Karpas-422 (cell line): ENCODE results near the gene FAXDC2. TPM values are rescaled to one million over a fixed set of nuclear protein-coding genes. Genes with fewer than 3 reads are reported as not detected.

Source experiments
- DNase-seq: peaks from one replicate; pipeline ENCODE4 v3.0.0-alpha.2; 2015
- H2AFZ ChIP-seq: fragments of 200-600 bp; sonication (generic); 2 replicates; pipeline ENCODE4 v1.6.1; 2014; ENCODE audit warnings: antibody characterized with exemption, low read length, mixed read lengths
- H3K27ac ChIP-seq: fragments of 200-600 bp; sonication (generic); 2 replicates; pipeline ENCODE4 v1.5.1; 2014; ENCODE audit warnings: mild to moderate bottlenecking, low read length, moderate library complexity
- H3K27me3 ChIP-seq: fragments of 200-600 bp; sonication (generic); 2 replicates; pipeline ENCODE4 v1.6.1; 2014; ENCODE audit warnings: low read length, mixed read lengths
- H3K36me3 ChIP-seq: fragments of 200-600 bp; sonication (generic); 2 replicates; pipeline ENCODE4 v1.6.1; 2014; ENCODE audit warnings: low read length, mixed read lengths; ENCODE audit not compliant: insufficient read depth
- H3K4me1 ChIP-seq: fragments of 200-600 bp; sonication (generic); 2 replicates; pipeline ENCODE4 v1.6.1; 2014; ENCODE audit warnings: mild to moderate bottlenecking, low read length, mixed read lengths
- H3K4me2 ChIP-seq: fragments of 200-600 bp; sonication (generic); 2 replicates; pipeline ENCODE4 v1.6.1; 2014; ENCODE audit warnings: low read length, low read depth, mild to moderate bottlenecking; ENCODE audit not compliant: poor library complexity, severe bottlenecking
- H3K4me3 ChIP-seq: fragments of 200-600 bp; sonication (generic); 2 replicates; pipeline ENCODE4 v1.5.1; 2014; ENCODE audit warnings: mild to moderate bottlenecking, antibody characterized with exemption, low read length, mixed read lengths
- H3K79me2 ChIP-seq: fragments of 200-600 bp; sonication (generic); 2 replicates; pipeline ENCODE4 v1.6.1; 2014; ENCODE audit warnings: mild to moderate bottlenecking, low read length, mixed read lengths
- H3K9ac ChIP-seq: fragments of 200-600 bp; sonication (generic); 2 replicates; pipeline ENCODE4 v1.6.0; 2014; ENCODE audit warnings: low read length
- H3K9me2 ChIP-seq: fragments of 200-600 bp; sonication (generic), shearing (Covaris generic); replicated peaks from 2 replicates; pipeline ENCODE4 v1.6.0; 2014; ENCODE audit warnings: mild to moderate bottlenecking, low read length, moderate library complexity; ENCODE audit not compliant: insufficient read depth
- H3K9me3 ChIP-seq: fragments of 300-700, 200-600 bp; sonication (generic); 2 replicates; pipeline ENCODE4 v1.6.1; 2014; ENCODE audit warnings: low read length, mixed read lengths
- H4K20me1 ChIP-seq: fragments of 200-600 bp; sonication (generic); 2 replicates; pipeline ENCODE4 v1.6.1; 2014; ENCODE audit warnings: mild to moderate bottlenecking, antibody characterized with exemption, low read length, low read depth; ENCODE audit not compliant: insufficient read depth
- total RNA-seq: library from RNA; depleted of rRNA; stranded (reverse); fragments of >200 nt; shearing (Covaris generic); gene quantifications from 2 replicates; pipeline ENCODE4 v1.2.3, GENCODE V29; 2014; ENCODE audit warnings: low replicate concordance

Gene FAXDC2
- total RNA-seq, 1 experiment from 2014 or later = not detected

DNA sequence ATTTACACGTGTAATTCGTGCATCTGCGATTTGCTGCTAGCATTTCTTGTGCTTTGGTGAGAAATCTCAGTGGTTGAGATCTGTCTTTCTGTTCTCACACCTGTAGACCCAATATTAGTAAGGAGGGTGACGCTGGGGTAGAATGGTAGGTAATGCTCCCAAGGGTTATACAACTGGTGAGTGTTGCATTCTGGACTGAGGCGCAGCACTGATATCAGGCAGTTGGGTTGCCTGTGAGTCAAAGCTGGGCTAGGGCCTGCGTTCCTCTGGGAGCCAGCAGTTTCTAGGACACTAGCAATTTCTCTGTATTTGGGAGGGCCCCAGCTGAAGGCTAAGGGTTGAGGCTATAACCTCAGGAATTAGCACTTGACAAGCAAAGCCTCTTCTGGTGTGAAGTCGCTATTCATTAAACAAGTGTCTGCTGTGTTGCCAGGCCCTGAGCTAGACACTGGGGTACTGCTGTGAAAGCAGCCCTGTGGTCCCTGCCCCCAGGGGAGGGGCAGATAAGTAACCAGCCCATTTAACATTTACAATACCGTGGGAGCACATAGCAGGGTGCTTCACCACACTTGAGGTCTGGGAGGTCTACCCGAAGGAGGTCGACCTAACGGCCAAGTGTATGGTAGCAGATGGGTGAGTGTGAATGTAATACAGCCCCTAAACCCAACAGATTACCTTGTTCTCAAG lies 66.5 kb downstream of the FAXDC2 start:
- Histone ChIP-seq H3K4me3 (no peak overlapping the region), H3K9me2 (no peaks in the 10 kb centered on the region), H3K27ac (no peak overlapping the region), H3K9ac (no peak overlapping the region; the same call in 1 of the 2 replicates), H3K79me2 (peaks cover 100% of the 10 kb centered on the region), H3K27me3 (no peaks in the 10 kb centered on the region), H4K20me1 (peaks cover 95% of the 10 kb centered on the region), H3K36me3 (peaks cover 3% of the 10 kb centered on the region), H3K4me2 (no peak overlapping the region), H3K4me1 (peaks cover 85% of the 10 kb centered on the region), H3K9me3 (no peaks in the 10 kb centered on the region), H2AFZ (no peak overlapping the region)
- DNase-seq = no peak

DNA sequence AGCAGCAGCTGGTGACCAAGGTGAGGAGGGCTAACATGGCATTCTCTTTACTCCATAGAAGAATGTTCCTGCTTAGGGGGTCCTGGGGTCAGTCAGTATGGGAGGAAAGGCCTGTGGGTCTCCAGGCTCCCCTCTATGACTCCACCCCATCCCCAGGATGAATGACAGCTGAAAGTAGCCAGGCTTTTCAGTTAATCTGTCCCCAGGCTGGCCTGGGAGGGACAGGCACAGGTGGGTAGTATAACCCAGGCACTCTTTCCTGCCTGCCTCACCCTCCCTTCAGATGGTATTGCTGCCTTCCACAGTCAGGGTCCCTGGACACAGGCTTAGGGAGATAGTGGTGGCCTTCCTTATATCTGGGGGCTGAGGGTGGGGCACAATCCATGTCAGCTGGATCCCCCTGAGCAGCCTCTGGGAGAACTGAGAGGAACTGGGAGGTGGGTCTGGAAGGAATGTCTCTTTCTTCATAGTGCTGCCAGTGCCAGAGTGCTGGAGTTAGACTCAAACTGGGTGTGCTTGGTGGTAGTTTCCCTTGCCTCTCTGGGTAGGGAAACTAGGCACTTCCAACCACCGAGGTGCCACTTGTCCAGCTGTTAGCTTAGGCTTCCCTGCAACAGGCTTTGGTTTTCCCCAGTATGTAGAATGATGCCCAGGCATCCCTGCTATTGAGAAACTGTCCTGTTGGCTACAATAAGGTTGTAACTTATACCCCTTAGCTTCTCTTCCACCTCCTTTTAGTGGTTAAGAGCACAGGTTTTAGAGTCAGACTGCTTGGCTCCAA lies 67.4 kb downstream of the FAXDC2 start:
- H4K20me1 ChIP-seq = peaks cover 93% of the 10 kb centered on the region
- H3K9ac ChIP-seq = no peak overlapping the region
- DNase-seq = no peak
- H3K27ac ChIP-seq = no peak overlapping the region
- peaks cover 3% of the 10 kb centered on the region for H3K36me3 ChIP-seq
- H3K9me3 ChIP-seq = no peaks in the 10 kb centered on the region
- H2AFZ ChIP-seq = no peak overlapping the region
- peaks cover 88% of the 10 kb centered on the region for H3K4me1 ChIP-seq
- no peaks in the 10 kb centered on the region for H3K9me2 ChIP-seq
- H3K27me3 ChIP-seq = no peaks in the 10 kb centered on the region
- H3K79me2 ChIP-seq = peaks cover 100% of the 10 kb centered on the region
- H3K4me3 ChIP-seq = no peak overlapping the region
- no peak overlapping the region for H3K4me2 ChIP-seq

DNA sequence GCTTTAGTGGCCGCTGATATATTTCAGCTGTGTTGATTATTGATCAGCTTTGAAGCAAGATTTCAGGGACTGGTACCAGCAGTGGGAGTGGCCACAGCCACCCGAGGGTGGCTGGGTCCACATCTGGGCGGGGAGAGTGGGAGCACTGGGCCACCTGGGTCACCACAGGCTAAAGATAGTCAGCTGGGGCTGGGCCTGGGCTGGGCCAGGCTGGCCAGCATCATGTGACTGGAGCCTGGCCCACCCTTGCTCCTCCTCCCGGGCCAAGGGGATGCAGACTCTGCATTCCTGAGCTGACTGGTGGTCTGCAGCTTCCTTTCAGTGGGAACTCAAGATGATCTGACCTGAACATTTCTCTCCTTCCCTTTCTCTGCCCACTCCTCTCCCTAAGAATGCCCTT lies 68.1 kb downstream of the FAXDC2 start:
- peaks cover 81% of the 10 kb centered on the region for H3K4me1 ChIP-seq
- H3K79me2 ChIP-seq = peaks cover 100% of the 10 kb centered on the region
- no peak for DNase-seq
- H3K9ac ChIP-seq = no peak overlapping the region
- H4K20me1 ChIP-seq = peaks cover 87% of the 10 kb centered on the region
- H3K4me2 ChIP-seq = no peak overlapping the region
- H3K27me3 ChIP-seq = no peaks in the 10 kb centered on the region
- no peak overlapping the region for H3K27ac ChIP-seq
- no peak overlapping the region for H2AFZ ChIP-seq
- H3K9me2 ChIP-seq = no peaks in the 10 kb centered on the region
- H3K9me3 ChIP-seq = no peaks in the 10 kb centered on the region
- peaks cover 3% of the 10 kb centered on the region for H3K36me3 ChIP-seq
- H3K4me3 ChIP-seq = no peak overlapping the region

DNA sequence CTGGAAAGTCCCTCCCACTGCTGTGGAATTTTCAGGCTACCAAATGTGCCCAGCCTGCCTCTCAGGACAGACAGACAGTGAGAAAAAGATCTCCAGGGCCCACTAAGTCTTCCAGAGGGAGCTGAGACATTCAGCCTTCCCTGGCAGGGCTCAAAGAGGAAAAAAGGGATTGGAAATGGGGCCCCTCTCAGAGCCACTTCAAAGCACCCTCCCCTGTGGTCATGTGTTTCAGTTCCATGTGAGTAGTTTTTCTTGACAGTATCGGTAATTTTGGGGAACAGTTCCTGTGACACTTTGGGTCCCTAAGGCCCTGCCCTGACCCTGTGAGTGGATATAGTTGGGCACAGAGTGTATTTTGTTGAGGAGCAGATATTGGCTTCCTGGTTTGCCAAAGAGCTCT lies 70.3 kb downstream of the FAXDC2 start:
- H3K27ac ChIP-seq = 0 out of 2 replicates have a peak overlapping the region, but pooled peaks have one; percentile 24
- no peaks in the 10 kb centered on the region; the same call in 1 of the 2 replicates for H3K36me3 ChIP-seq
- peaks cover 63% of the 10 kb centered on the region for H3K4me1 ChIP-seq
- no peaks in the 10 kb centered on the region for H3K9me3 ChIP-seq
- no peak overlapping the region for H3K4me2 ChIP-seq
- no peak overlapping the region for H2AFZ ChIP-seq
- H3K9me2 ChIP-seq = no peaks in the 10 kb centered on the region
- no peaks in the 10 kb centered on the region for H3K27me3 ChIP-seq
- H4K20me1 ChIP-seq = peaks cover 87% of the 10 kb centered on the region
- peaks cover 100% of the 10 kb centered on the region for H3K79me2 ChIP-seq
- H3K4me3 ChIP-seq = no peak overlapping the region
- H3K9ac ChIP-seq = no peak overlapping the region
- DNase-seq = no peak

DNA sequence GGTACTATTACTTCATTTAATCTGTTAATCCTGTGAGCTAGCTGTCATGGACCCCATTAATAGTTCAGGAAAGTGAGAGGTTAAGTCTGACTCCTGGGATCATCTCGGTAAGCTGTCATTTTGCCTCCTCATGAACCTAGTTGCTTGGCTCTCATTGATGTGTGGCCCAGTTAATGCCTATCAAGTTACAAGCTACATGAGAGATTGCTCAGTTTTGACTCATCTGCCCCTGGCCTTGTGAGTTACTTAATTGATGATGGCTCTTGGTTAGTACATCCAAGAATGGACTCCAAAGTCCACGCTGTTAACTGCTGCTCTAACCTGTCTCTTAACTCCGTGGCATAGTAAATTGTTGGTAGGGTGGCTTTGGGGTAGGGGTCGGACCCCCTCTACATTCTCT lies 71.3 kb downstream of the FAXDC2 start:
- Histone ChIP-seq H3K4me1 (peaks cover 55% of the 10 kb centered on the region), H3K9me3 (no peaks in the 10 kb centered on the region), H3K4me3 (no peak overlapping the region), H3K27ac (no peak overlapping the region), H3K36me3 (no peaks in the 10 kb centered on the region), H2AFZ (no peak overlapping the region), H3K9me2 (no peaks in the 10 kb centered on the region), H3K9ac (no peak overlapping the region), H3K27me3 (no peaks in the 10 kb centered on the region), H4K20me1 (peaks cover 87% of the 10 kb centered on the region), H3K4me2 (no peak overlapping the region), H3K79me2 (peaks cover 100% of the 10 kb centered on the region)
- no peak for DNase-seq

DNA sequence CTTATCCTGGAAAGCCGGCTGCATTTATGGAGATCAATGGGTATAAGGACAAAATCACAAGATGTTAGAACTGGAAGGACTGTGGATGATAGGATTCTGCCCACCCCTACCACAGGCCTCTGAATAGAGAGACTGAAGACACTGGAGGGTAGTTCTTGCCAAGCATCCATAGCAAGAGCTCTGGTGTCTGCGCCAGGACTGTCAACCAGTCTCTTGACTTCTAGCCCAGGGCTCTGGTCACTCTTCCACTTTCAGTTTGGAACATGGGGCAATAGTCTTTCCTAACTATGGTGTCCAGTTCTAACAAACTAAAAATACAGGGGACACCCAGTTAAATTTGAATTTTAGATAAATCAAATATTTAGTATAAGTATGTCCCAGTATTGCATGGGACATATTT lies 71.9 kb downstream of the FAXDC2 start:
- peaks cover 100% of the 10 kb centered on the region for H3K79me2 ChIP-seq
- no peak overlapping the region for H3K4me3 ChIP-seq
- H3K36me3 ChIP-seq = no peaks in the 10 kb centered on the region
- DNase-seq = no peak
- no peak overlapping the region for H2AFZ ChIP-seq
- no peaks in the 10 kb centered on the region for H3K9me3 ChIP-seq
- H3K4me2 ChIP-seq = no peak overlapping the region
- H3K4me1 ChIP-seq = peaks cover 55% of the 10 kb centered on the region
- no peaks in the 10 kb centered on the region for H3K27me3 ChIP-seq
- H4K20me1 ChIP-seq = peaks cover 87% of the 10 kb centered on the region
- no peak overlapping the region for H3K27ac ChIP-seq
- H3K9me2 ChIP-seq = no peaks in the 10 kb centered on the region
- no peak overlapping the region for H3K9ac ChIP-seq

DNA sequence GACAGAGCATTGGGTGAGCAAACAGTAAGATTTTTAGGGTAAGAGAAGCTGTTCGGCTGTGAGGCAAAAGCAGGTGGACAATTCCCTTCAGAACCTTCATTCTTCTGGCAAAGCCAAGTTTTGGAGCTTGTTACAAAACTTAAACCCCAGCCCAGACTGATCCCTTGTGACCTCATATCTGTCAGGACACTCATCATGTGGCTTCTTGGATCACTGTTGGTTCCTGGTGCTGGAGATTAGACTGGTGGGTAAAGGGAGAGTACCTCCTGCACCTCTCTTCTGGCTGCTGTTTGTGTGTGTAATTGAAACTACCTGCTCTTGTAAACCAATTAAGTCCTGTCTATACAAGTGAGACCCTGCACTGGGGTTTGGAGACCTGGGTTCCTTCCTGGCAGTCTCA lies 74.2 kb downstream of the FAXDC2 start:
- H3K27ac ChIP-seq = no peak overlapping the region
- H3K9me3 ChIP-seq = no peaks in the 10 kb centered on the region
- H3K27me3 ChIP-seq = no peaks in the 10 kb centered on the region
- no peak for DNase-seq
- no peak overlapping the region for H3K9ac ChIP-seq
- peaks cover 84% of the 10 kb centered on the region for H4K20me1 ChIP-seq
- no peak overlapping the region for H3K4me2 ChIP-seq
- H3K4me3 ChIP-seq = no peak overlapping the region
- peaks cover 36% of the 10 kb centered on the region for H3K4me1 ChIP-seq
- H3K36me3 ChIP-seq = no peaks in the 10 kb centered on the region; the same call in 1 of the 2 replicates
- H2AFZ ChIP-seq = no peak overlapping the region
- no peaks in the 10 kb centered on the region for H3K9me2 ChIP-seq
- H3K79me2 ChIP-seq = peaks cover 100% of the 10 kb centered on the region

DNA sequence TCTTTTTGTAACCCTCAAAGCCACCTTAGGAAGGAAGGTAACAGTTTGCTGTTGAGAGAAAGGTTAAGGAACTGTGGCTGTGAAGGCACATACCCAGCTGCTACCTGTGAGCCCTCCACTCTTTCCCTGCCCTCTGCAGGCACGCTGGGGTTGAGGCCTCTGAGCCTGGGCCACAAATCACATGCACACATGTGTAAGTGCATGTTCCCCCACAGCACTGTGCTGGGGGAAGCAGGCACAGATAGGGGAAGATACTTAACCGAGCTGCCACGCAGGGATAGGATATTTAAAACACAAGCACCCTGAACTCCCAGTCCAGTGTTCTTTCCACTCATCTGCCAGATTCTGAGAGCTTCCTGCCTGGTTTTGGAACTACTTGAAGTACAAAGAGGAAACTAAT lies 77.1 kb downstream of the FAXDC2 start:
- Histone ChIP-seq H3K79me2 (peaks cover 98% of the 10 kb centered on the region), H3K9me3 (no peaks in the 10 kb centered on the region), H3K27ac (no peak overlapping the region), H3K27me3 (no peaks in the 10 kb centered on the region), H4K20me1 (peaks cover 83% of the 10 kb centered on the region), H2AFZ (no peak overlapping the region), H3K4me3 (no peak overlapping the region), H3K36me3 (no peaks in the 10 kb centered on the region; the same call in 1 of the 2 replicates), H3K4me1 (peaks cover 34% of the 10 kb centered on the region), H3K4me2 (no peak overlapping the region), H3K9ac (no peak overlapping the region), H3K9me2 (no peaks in the 10 kb centered on the region)
- no peak for DNase-seq
